Thyroid gland (tissue), 4 donors: ENCODE data around the gene HEATR5A.

ENCODE experiments used
- POLR2A ChIP-seq, 2 donors: fragments of 450-650 bp; IDR thresholded peaks; one replicate each; pipeline ENCODE4 v1.6.1; 2017; ENCODE audit warnings: antibody characterized with exemption in 2 of 2, mild to moderate bottlenecking in 2 of 2, moderate library complexity in 1 of 2
- TF ChIP-seq, protein P1 (sequence below), 6 experiments: fragments of 200-600 bp in 3 of 6; fragments of 450-650 bp in 3 of 6; sonication (generic) in 3 of 6; IDR thresholded peaks; one replicate each; pipeline ENCODE4 v1.5.1; 2016 to 2019; ENCODE audit warnings: antibody characterized with exemption in 6 of 6, mild to moderate bottlenecking in 2 of 6, inconsistent platforms in 1 of 6, moderate library complexity in 1 of 6

DNA sequence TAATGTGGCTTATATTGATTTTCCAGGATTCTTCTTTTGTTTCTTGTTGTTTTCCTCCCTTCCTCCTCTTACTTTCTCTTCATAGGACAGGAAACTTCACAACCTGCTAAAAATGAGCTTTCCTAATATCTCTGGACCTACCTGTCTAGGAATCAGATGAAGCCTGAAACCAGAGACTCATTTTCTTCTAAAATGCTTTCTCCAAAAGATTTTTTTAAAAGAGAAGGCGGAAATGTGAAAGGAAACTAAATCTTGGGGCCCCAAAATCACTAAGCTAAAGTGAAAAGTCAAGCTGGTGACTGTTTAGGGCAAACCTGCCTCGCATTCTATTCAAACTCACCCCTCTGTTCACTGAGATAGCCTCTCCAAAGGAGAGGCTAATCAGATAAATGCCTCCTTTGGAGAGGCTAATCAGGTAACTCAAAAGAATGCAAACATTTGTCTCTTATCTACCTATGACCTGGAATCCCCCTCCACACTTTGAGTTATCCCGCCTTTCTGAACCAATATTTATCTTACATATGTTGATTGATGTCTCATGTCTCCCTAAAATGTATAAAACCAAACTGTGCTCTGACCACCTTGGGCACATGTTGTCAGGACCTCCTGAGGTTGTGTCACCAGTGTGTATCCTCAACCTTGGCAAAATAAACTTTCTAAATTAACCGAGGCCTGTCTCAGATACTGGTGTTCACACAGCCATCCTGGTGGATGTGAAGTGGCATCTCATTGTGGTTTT, 140.0 kb downstream of the HEATR5A start:
- no peak for TF ChIP-seq POLR2A (IDR thresholded peaks at IDR 0.05)
- TF ChIP-seq, protein P1, sequence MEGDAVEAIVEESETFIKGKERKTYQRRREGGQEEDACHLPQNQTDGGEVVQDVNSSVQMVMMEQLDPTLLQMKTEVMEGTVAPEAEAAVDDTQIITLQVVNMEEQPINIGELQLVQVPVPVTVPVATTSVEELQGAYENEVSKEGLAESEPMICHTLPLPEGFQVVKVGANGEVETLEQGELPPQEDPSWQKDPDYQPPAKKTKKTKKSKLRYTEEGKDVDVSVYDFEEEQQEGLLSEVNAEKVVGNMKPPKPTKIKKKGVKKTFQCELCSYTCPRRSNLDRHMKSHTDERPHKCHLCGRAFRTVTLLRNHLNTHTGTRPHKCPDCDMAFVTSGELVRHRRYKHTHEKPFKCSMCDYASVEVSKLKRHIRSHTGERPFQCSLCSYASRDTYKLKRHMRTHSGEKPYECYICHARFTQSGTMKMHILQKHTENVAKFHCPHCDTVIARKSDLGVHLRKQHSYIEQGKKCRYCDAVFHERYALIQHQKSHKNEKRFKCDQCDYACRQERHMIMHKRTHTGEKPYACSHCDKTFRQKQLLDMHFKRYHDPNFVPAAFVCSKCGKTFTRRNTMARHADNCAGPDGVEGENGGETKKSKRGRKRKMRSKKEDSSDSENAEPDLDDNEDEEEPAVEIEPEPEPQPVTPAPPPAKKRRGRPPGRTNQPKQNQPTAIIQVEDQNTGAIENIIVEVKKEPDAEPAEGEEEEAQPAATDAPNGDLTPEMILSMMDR (IDR thresholded peaks at IDR 0.05), result no peak
